ENCODE results near the gene LRMDA.

The LRMDA gene

GRCh38 chr10:76025124-76025477 is 593.7 kb downstream of the LRMDA start:
- DNase-seq (ENCODE audit: low read depth) = no peak
- H3K4me3 ChIP-seq (ENCODE audit: low read depth, low read length) = no peak overlapping the region

GRCh38 chr10:76026176-76026771 is 594.9 kb downstream of the LRMDA start:
- H3K4me3 ChIP-seq (ENCODE audit: low read depth, low read length) = no peak overlapping the region
- DNase-seq (ENCODE audit: low read depth) = no peak

- no peak for DNase-seq (ENCODE audit: low read depth)
Observed at GRCh38 chr10:76026905-76027304, 595.5 kb downstream of the LRMDA start.

GRCh38 chr10:76029782-76030181 is 598.4 kb downstream of the LRMDA start:
- H3K4me3 ChIP-seq (ENCODE audit: low read depth, low read length) = no peak overlapping the region

More at GRCh38 chr10:76026905-76027304, 595.5 kb downstream of the LRMDA start:
- no peak overlapping the region for H3K4me3 ChIP-seq (ENCODE audit: low read depth, low read length)

GRCh38 chr10:76031099-76031498 is 599.7 kb downstream of the LRMDA start:
- no peak overlapping the region for H3K4me3 ChIP-seq (ENCODE audit: low read depth, low read length)
- no peak for DNase-seq (ENCODE audit: low read depth)

More at GRCh38 chr10:76029782-76030181, 598.4 kb downstream of the LRMDA start:
- DNase-seq (ENCODE audit: low read depth) = no peak

GRCh38 chr10:76031769-76032699 is 600.6 kb downstream of the LRMDA start:
- H3K4me3 ChIP-seq (ENCODE audit: low read depth, low read length) = no peak overlapping the region
- DNase-seq (ENCODE audit: low read depth) = no peak

- no peak for DNase-seq (ENCODE audit: low read depth)
Observed at GRCh38 chr10:76032700-76033039, 601.2 kb downstream of the LRMDA start.

GRCh38 chr10:76033457-76034196 is 602.2 kb downstream of the LRMDA start:
- no peak overlapping the region for H3K4me3 ChIP-seq (ENCODE audit: low read depth, low read length)
- peak; percentile 48 for DNase-seq (ENCODE audit: low read depth)

More at GRCh38 chr10:76032700-76033039, 601.2 kb downstream of the LRMDA start:
- no peak overlapping the region for H3K4me3 ChIP-seq (ENCODE audit: low read depth, low read length)

- DNase-seq (ENCODE audit: low read depth) = no peak
- no peak overlapping the region for H3K4me3 ChIP-seq (ENCODE audit: low read depth, low read length)
Observed at GRCh38 chr10:76034353-76035205, 603.2 kb downstream of the LRMDA start.

- no peak for DNase-seq (ENCODE audit: low read depth)
- H3K4me3 ChIP-seq (ENCODE audit: low read depth, low read length) = no peak overlapping the region
Observed at GRCh38 chr10:76035206-76036110, 604.0 kb downstream of the LRMDA start.

- no peak overlapping the region for H3K4me3 ChIP-seq (ENCODE audit: low read depth, low read length)
- peak; percentile 22 for DNase-seq (ENCODE audit: low read depth)
Observed at GRCh38 chr10:76036111-76036940, 604.9 kb downstream of the LRMDA start.

- DNase-seq (ENCODE audit: low read depth) = no peak
- H3K4me3 ChIP-seq (ENCODE audit: low read depth, low read length) = no peak overlapping the region
Observed at GRCh38 chr10:76036962-76037361, 605.5 kb downstream of the LRMDA start.

GRCh38 chr10:76037531-76038155 is 606.2 kb downstream of the LRMDA start:
- no peak overlapping the region for H3K4me3 ChIP-seq (ENCODE audit: low read depth, low read length)
- no peak for DNase-seq (ENCODE audit: low read depth)

- no peak overlapping the region for H3K4me3 ChIP-seq (ENCODE audit: low read depth, low read length)
- DNase-seq (ENCODE audit: low read depth) = no peak
Observed at GRCh38 chr10:76038696-76039095, 607.3 kb downstream of the LRMDA start.

- no peak overlapping the region for H3K4me3 ChIP-seq (ENCODE audit: low read depth, low read length)
- no peak for DNase-seq (ENCODE audit: low read depth)
Observed at GRCh38 chr10:76040107-76040829, 608.8 kb downstream of the LRMDA start.

GRCh38 chr10:76040830-76041220 is 609.4 kb downstream of the LRMDA start:
- H3K4me3 ChIP-seq (ENCODE audit: low read depth, low read length) = no peak overlapping the region

GRCh38 chr10:76041551-76041950 is 610.1 kb downstream of the LRMDA start:
- H3K4me3 ChIP-seq (ENCODE audit: low read depth, low read length) = no peak overlapping the region
- DNase-seq (ENCODE audit: low read depth) = no peak

More at GRCh38 chr10:76040830-76041220, 609.4 kb downstream of the LRMDA start:
- no peak for DNase-seq (ENCODE audit: low read depth)

All from skeletal muscle cell (primary cell).